SKM-1 (cell line): ENCODE results near the gene CCDC183.
A peak's percentile ranks its signal among the peaks of the same experiment; 100 is the strongest.
"Not testable (repeated sequence)": the region's sequence is repeated elsewhere in the genome, so short reads cannot be mapped to it uniquely, and the experiment has no call there.

Source experiments
- DNase-seq: peaks from one replicate; lab custom pipeline; 2025; ENCODE audit not compliant: unreplicated experiment; lab: John Stamatoyannopoulos, UW

CCDC183 gene

DNA sequence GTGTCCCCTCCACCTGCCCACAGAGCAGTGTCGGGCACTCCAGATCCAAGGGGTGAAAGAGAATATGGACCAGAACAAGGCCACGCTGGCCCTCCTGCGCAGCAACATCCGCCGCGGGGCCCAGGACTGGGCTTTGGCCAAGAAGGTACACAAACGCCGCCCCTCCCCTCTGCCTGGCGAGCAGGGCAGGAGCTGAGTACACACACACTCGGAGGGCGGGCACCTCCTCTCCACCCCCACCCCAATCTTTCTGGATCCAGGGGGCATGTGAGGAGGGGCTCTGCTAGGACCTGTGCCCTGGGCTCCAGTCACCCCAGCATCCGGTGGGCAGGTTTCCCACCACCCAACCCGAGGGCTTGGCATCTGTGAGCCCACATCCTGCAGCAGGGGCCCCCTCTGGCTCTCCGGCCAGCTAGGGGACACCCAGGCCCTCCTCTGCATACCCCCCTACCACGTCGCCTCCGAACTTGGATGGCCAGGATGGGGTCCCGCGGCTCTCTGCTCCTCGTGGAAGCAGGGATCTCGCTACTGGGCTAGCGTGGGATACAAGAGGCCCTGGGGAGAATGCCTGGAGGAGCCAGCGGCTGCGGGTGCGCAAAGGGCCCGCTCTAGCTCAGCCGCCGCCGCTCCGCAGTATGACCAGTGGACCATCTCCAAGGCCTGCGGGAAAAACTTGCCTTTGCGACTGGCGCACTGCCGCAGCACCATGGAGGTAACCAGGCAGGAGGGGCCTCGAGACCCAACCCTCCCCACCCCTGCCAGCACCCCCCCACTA lies 3.1 kb downstream of the CCDC183 start:
- no peak for DNase-seq

GRCh38 chr9:136799854-136800657 lies 3.9 kb downstream of the CCDC183 start:
- peak; percentile 25 for DNase-seq

GRCh38 chr9:136802321-136802720 lies 6.2 kb downstream of the CCDC183 start:
- DNase-seq, result no peak

- not testable (repeated sequence) for DNase-seq
These were observed 6.9 kb downstream of the CCDC183 start for GRCh38 chr9:136803009-136803550.

DNA sequence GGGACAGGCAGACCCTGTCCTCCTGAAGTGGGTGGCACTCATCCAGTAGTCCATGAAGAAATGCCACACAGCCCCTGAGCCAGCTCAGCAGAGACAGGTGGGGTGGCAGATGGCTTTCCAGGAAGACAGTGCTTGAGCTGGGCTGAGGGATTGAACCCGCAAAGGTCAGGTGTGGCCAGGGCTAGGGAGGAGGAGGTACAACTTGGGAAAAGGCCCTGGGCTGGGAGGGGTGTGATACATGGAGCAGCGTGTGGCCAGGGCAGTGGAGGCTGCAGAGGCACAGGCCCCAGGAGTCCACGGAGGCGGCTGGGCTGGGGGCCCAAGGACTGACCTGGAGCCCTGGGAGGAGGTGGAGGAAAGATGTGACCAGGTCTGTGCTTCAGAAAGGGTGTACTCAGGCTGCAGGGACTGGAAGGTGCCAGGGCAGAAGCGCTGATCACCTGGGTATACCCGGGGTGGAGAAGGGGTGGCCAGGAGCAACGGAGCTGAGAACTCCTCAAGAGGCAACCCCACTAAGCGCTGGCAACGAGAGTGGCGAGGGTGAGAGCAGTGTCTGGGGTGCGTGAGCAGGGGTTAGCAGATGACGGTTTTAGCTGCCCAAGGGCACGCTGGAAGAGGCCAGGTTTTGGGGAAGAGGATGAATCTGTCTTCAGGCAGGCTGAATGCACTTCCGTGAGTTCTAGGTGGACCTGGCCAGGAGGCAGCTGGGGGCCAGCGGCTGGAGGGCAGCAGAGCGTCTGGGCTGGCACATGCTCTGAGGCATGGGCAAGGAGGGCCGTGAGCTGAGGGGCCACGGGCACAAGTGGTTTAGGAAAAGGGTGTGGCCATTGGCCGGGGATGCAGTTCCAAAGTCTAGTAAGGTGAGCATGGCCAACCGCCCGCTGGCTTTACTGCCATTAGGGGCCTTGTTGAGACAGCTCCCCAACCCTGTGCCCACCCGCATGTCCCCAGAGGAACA lies 7.7 kb downstream of the CCDC183 start:
- DNase-seq, result no peak

DNA sequence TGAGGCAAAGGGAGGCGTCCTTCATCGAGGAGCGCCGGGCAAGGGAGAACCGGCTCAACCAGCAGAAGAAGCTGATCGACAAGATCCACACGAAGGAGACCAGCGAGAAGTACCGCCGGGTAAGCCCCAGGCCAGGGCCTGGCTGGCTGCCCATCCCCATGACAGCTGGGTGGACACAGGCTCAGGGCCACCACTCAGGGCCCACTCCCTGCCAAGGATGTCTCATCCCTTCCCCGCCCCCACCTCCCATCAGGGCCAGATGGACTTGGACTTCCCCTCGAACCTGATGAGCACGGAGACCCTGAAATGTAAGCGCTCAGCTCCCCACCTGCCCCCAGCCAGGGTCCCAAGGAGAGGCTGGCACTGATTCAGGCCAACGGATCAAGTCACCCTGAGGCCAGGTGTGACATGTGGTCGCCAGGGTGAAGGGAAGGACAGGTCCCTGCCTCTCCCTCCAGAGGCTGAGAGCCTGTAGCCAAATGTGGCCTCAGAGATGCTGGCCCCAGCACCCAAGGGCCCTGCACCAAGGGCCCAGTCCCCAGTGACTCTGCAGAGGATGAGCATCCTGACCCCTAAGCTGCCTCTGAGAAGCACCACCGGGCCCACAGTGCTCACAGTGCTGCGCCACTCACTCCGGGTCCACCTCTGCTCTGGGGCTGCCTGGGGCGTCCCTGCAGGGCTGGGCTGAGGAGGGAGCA lies 8.5 kb downstream of the CCDC183 start:
- no peak for DNase-seq

- no peak for DNase-seq
These were observed 9.1 kb downstream of the CCDC183 start for GRCh38 chr9:136805207-136805740.

DNA sequence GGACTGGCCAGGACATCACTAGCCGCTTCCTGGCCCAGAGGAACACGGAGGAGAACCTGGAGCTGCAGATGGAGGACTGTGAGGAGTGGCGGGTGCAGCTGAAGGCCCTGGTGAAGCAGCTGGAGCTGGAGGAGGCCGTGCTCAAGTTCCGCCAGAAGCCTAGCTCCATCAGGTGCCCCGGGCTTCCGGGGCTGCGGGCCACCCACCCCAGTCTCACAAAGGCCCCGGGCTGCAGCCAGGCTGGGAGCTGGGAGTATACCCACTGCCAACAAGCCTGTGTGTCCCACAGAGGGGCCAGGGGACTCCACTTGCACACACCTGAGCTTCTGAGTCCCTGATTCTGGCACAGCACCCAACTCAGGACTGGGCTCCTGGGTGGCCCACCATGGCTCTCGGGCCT lies 9.9 kb downstream of the CCDC183 start:
- DNase-seq, result no peak

DNA sequence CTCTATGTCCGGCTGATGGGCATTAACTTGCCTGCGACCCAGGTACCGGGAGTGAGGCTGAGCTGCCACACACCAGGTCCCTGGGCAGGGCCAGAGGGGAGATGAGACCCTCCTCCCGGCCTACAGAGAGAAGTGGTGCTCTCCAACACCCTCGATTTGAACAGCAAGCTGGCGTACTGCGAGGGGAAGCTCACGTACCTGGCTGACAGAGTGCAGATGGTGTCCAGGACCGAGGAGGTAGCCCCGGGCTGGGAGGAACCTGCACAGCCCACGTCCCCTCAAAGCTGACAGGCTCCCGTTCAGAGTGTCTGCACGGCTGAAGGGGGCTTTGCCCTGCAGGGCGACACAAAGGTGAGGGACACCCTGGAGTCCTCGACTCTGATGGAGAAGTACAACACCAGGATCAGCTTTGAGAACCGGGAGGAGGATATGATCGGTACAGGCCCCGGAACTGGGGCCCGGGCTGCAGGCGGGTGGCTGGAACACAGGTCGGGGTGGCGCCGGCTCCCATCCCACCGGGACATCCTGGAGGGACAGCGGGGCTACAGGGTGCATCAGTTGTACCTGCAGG lies 10.6 kb downstream of the CCDC183 start:
- no peak for DNase-seq

GRCh38 chr9:136807281-136808074 lies 11.3 kb downstream of the CCDC183 start, which contains the start of gene RABL6:
RABL6 (plus strand) TSS chr9:136807948; CDS start chr9:136808197, 249 bp downstream.
- peak; percentile 77 for DNase-seq

DNA sequence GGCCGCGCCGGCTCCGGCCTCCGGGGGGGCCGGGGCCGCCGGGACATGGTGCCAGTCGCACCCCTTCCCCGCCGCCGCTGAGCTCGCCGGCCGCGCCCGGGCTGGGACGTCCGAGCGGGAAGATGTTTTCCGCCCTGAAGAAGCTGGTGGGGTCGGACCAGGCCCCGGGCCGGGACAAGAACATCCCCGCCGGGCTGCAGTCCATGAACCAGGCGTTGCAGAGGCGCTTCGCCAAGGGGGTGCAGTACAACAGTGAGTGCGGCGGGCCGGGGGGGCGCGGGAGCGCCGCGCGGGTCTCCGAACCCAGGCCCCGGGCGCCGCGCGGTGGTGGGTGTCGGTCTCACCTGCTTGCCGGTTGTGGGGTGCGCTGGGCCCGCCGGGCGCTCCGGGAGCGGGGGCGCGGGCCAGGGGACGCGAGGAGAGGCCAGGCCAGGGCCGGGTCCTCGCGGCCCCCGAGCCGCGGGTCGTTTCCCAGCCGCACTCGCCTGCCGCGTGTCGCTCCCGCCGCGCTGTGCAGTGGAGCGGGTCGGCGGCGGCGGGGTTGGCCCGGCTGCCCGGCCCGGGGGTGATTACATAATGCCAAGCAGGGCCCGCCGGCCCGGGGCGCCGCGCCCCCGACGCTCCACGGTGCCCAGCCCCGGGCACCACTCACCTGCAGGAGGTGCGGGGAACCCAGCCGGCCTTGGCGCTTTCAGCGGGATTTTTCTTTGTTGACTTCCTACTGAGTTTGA lies 12.1 kb downstream of the CCDC183 start:
- no peak for DNase-seq

- DNase-seq, result no peak
These were observed 12.6 kb downstream of the CCDC183 start for GRCh38 chr9:136808806-136809158.

DNA sequence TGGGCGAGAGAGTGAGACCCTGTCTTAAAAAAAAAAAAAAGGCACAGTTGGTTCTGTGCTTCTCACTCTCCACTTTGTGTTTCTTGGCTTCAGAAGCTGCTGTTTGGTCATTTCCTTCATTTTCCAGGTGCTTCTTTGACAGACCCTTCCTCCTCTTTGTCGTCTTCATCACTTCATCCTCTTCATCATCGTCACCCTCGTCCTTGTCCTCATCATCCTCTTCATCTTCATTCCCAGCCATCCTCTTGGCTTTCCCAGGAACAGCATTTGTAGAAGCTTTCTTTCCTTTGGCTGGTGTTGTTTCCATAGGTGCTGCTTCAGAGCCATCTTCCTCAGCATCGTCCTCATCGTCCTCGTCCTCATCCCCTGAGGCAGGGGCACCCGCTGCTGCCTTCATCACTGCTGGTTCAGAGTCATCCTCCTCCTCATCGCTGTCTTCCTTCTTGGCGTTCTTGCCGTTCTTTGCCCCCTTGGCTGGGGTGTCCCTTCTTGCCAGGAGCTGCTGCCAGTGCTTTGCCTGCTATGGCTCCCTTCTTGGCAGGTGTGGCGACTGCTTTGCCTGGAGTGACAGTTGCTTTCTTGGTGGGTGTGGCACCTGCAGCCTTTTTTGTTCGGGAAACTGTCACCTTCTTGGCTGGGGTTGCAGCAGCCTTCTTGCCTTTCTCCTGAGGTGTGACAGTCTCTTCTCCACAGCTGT lies 18.7 kb downstream of the CCDC183 start:
- no peak for DNase-seq

- DNase-seq, result no peak
These were observed 19.3 kb downstream of the CCDC183 start for GRCh38 chr9:136815422-136815782.

- no peak for DNase-seq
These were observed 25.1 kb downstream of the CCDC183 start for GRCh38 chr9:136820971-136821825.

GRCh38 chr9:136821826-136822544 lies 25.8 kb downstream of the CCDC183 start:
- no peak for DNase-seq
